ENCODE results near the gene ELFN1.
"Not testable (repeated sequence)": the region's sequence is repeated elsewhere in the genome, so short reads cannot be mapped to it uniquely, and the experiment has no call there.

ELFN1 gene

GRCh38 chr7:1712907-1713501 is 42.9 kb downstream of the ELFN1 start:
- DNase-seq, result no peak

GRCh38 chr7:1713502-1714484 is 43.7 kb downstream of the ELFN1 start:
- DNase-seq, result no peak

GRCh38 chr7:1714583-1715330 is 44.7 kb downstream of the ELFN1 start:
- DNase-seq, result no peak

GRCh38 chr7:1715331-1715625 is 45.2 kb downstream of the ELFN1 start:
- DNase-seq, result no peak

GRCh38 chr7:1715671-1716074 is 45.6 kb downstream of the ELFN1 start:
- DNase-seq, result no peak

- DNase-seq, result no peak
These were observed 46.4 kb downstream of the ELFN1 start for GRCh38 chr7:1716263-1717094.

- no peak for DNase-seq
These were observed 47.0 kb downstream of the ELFN1 start for GRCh38 chr7:1717095-1717483.

GRCh38 chr7:1717903-1718676 is 48.0 kb downstream of the ELFN1 start:
- no peak for DNase-seq

- DNase-seq, result not testable (repeated sequence)
These were observed 48.8 kb downstream of the ELFN1 start for GRCh38 chr7:1718850-1719249.

GRCh38 chr7:1719256-1719655 is 49.2 kb downstream of the ELFN1 start:
- DNase-seq, result not testable (repeated sequence)

GRCh38 chr7:1719913-1720312 is 49.8 kb downstream of the ELFN1 start:
- no peak for DNase-seq

GRCh38 chr7:1720326-1720725 is 50.2 kb downstream of the ELFN1 start:
- DNase-seq, result no peak

GRCh38 chr7:1721047-1721690 is 51.1 kb downstream of the ELFN1 start:
- no peak for DNase-seq

- DNase-seq, result no peak
These were observed 53.2 kb downstream of the ELFN1 start for GRCh38 chr7:1723254-1723653.

GRCh38 chr7:1724118-1724910 is 54.2 kb downstream of the ELFN1 start:
- no peak for DNase-seq

GRCh38 chr7:1725199-1725690 is 55.2 kb downstream of the ELFN1 start:
- no peak for DNase-seq

GRCh38 chr7:1725766-1726630 is 55.9 kb downstream of the ELFN1 start:
- DNase-seq, result no peak

GRCh38 chr7:1727079-1727478 is 57.0 kb downstream of the ELFN1 start:
- no peak for DNase-seq
